H9 (cell line): Measurements from ENCODE around the gene POU2F3. TPM values are rescaled to one million over a fixed set of nuclear protein-coding genes. Genes with fewer than 3 reads are reported as not detected.

Experiments used
- DNase-seq: peaks from one replicate; pipeline ENCODE4 v3.0.0-alpha.2; 2017
- H2AFZ ChIP-seq: one replicate; pipeline ENCODE4 v1.6.1; 2013; ENCODE audit warnings: mild to moderate bottlenecking, low read length, control low read depth, moderate library complexity
- H2AK5ac ChIP-seq: 2 replicates; pipeline ENCODE4 v1.6.1; 2013; ENCODE audit warnings: low read length, control low read depth, mixed read lengths; ENCODE audit not compliant: insufficient read length
- H2BK120ac ChIP-seq: one replicate; pipeline ENCODE4 v1.6.1; 2013; ENCODE audit warnings: low read depth, mild to moderate bottlenecking, low read length, control low read depth, inconsistent platforms; ENCODE audit not compliant: poor library complexity, severe bottlenecking
- H2BK12ac ChIP-seq: 2 replicates; pipeline ENCODE4 v1.6.1; 2013; ENCODE audit warnings: low read length, control low read depth, mixed read lengths, low read depth; ENCODE audit not compliant: insufficient read length
- H2BK15ac ChIP-seq: 2 replicates; pipeline ENCODE4 v1.6.1; 2013; ENCODE audit warnings: low read depth, low read length, control low read depth
- H2BK20ac ChIP-seq: one replicate; pipeline ENCODE4 v1.6.1; 2013; ENCODE audit warnings: low read depth, mild to moderate bottlenecking, low read length, control low read depth, inconsistent platforms; ENCODE audit not compliant: poor library complexity, severe bottlenecking
- H2BK5ac ChIP-seq: 2 replicates; pipeline ENCODE4 v1.6.1; 2013; ENCODE audit warnings: low read length, control low read depth, mixed read lengths; ENCODE audit not compliant: insufficient read length
- H3K14ac ChIP-seq: 2 replicates; pipeline ENCODE4 v1.6.1; 2013; ENCODE audit warnings: low read length, control low read depth; ENCODE audit not compliant: insufficient read depth
- H3K18ac ChIP-seq: 2 replicates; pipeline ENCODE4 v1.6.1; 2013; ENCODE audit warnings: low read depth, mild to moderate bottlenecking, mixed read lengths, low read length, control low read depth; ENCODE audit not compliant: insufficient read length
- H3K23ac ChIP-seq: 2 replicates; pipeline ENCODE4 v1.6.1; 2013; ENCODE audit warnings: low read length, control low read depth, mixed read lengths, low read depth; ENCODE audit not compliant: insufficient read length
- H3K23me2 ChIP-seq: 2 replicates; pipeline ENCODE4 v1.6.1; 2013; ENCODE audit warnings: low read depth, mild to moderate bottlenecking, mixed read lengths, low read length, control low read depth; ENCODE audit not compliant: insufficient read length, poor library complexity, severe bottlenecking
- H3K27ac ChIP-seq: 2 replicates; pipeline ENCODE4 v1.5.1; 2013; ENCODE audit warnings: low read length, control low read depth, mixed read lengths, low read depth; ENCODE audit not compliant: insufficient read length
- H3K27me3 ChIP-seq: 2 replicates; pipeline ENCODE4 v1.6.1; 2013; ENCODE audit warnings: low read length, control low read depth, inconsistent platforms; ENCODE audit not compliant: insufficient read depth
- H3K4ac ChIP-seq: 2 replicates; pipeline ENCODE4 v1.6.1; 2013; ENCODE audit warnings: low read depth, mild to moderate bottlenecking, control low read depth, inconsistent platforms, low read length, moderate library complexity
- H3K4me1 ChIP-seq: 2 replicates; pipeline ENCODE4 v1.6.1; 2013; ENCODE audit warnings: low read length, control low read depth, inconsistent platforms; ENCODE audit not compliant: insufficient read depth
- H3K4me2 ChIP-seq: 2 replicates; pipeline ENCODE4 v1.6.1; 2013; ENCODE audit warnings: low read length, control low read depth, mixed read lengths; ENCODE audit not compliant: insufficient read length, insufficient read depth
- H3K56ac ChIP-seq: 2 replicates; pipeline ENCODE4 v1.6.1; 2013; ENCODE audit warnings: low read depth, mild to moderate bottlenecking, mixed read lengths, low read length, control low read depth; ENCODE audit not compliant: insufficient read length
- H3K79me1 ChIP-seq: 2 replicates; pipeline ENCODE4 v1.6.1; 2013; ENCODE audit warnings: low read depth, mild to moderate bottlenecking, moderate library complexity, low read length, control low read depth, inconsistent platforms; ENCODE audit not compliant: insufficient read depth, poor library complexity, severe bottlenecking
- H3K79me2 ChIP-seq: 2 replicates; pipeline ENCODE4 v1.6.1; 2013; ENCODE audit warnings: low read length, control low read depth, inconsistent platforms; ENCODE audit not compliant: insufficient read depth
- H3K9ac ChIP-seq: 2 replicates; pipeline ENCODE4 v1.6.1; 2013; ENCODE audit warnings: low read length, control low read depth, mixed read lengths; ENCODE audit not compliant: insufficient read length; ENCODE audit errors: extremely low read depth
- H3K9me3 ChIP-seq: one replicate; pipeline ENCODE4 v1.6.1; 2013; ENCODE audit warnings: low read depth, low read length, inconsistent platforms; ENCODE audit not compliant: control insufficient read depth
- H3T11ph ChIP-seq: one replicate; pipeline ENCODE4 v1.6.1; 2013; ENCODE audit warnings: mild to moderate bottlenecking, low read length, control low read depth, inconsistent platforms
- H4K20me1 ChIP-seq: one replicate; pipeline ENCODE4 v1.6.1; 2013; ENCODE audit not compliant: control insufficient read depth, insufficient read length, insufficient read depth
- H4K5ac ChIP-seq: 2 replicates; pipeline ENCODE4 v1.6.1; 2013; ENCODE audit warnings: low read depth, mild to moderate bottlenecking, mixed read lengths, low read length, control low read depth; ENCODE audit not compliant: insufficient read length
- H4K8ac ChIP-seq: replicated peaks from 2 replicates; pipeline ENCODE4 v1.6.1; 2013; ENCODE audit warnings: low read length, control low read depth, mixed read lengths, low read depth; ENCODE audit not compliant: insufficient read length
- H4K91ac ChIP-seq: 2 replicates; pipeline ENCODE4 v1.6.1; 2013; ENCODE audit warnings: low read depth, mild to moderate bottlenecking, moderate library complexity, mixed read lengths, low read length, control low read depth; ENCODE audit not compliant: insufficient read length
- H3K27ac Mint-ChIP-seq, 3 experiments: 2 replicates in 2 of 3; 3 replicates in 1 of 3; pipeline ENCODE4 v1.8.0; 2020 to 2021; ENCODE audit warnings: mixed read lengths in 3 of 3, mild to moderate bottlenecking in 1 of 3, moderate library complexity in 1 of 3
- H3K27me3 Mint-ChIP-seq: 2 replicates; pipeline ENCODE4 v1.8.0; 2021; ENCODE audit warnings: low read depth, mild to moderate bottlenecking, moderate library complexity, mixed read lengths
- H3K36me3 Mint-ChIP-seq, 3 experiments: 2 replicates in 2 of 3; 3 replicates in 1 of 3; pipeline ENCODE4 v1.8.0; 2020 to 2021; ENCODE audit warnings: low read depth in 3 of 3, mixed read lengths in 3 of 3; ENCODE audit not compliant: insufficient read depth in 1 of 3
- H3K4me1 Mint-ChIP-seq, 2 experiments: 2 replicates each; pipeline ENCODE4 v1.8.0; 2020; ENCODE audit warnings: mixed read lengths in 2 of 2
- H3K4me3 Mint-ChIP-seq, 2 experiments: 2 replicates in 1 of 2; 3 replicates in 1 of 2; pipeline ENCODE4 v1.8.0; 2020 to 2021; ENCODE audit warnings: mild to moderate bottlenecking in 2 of 2, mixed read lengths in 2 of 2, moderate library complexity in 1 of 2
- H3K9me3 Mint-ChIP-seq, 2 experiments: 2 replicates in 1 of 2; 3 replicates in 1 of 2; pipeline ENCODE4 v1.8.0; 2020; ENCODE audit warnings: mild to moderate bottlenecking in 2 of 2, mixed read lengths in 2 of 2, moderate library complexity in 1 of 2
- whole genome bisulfite sequencing: extraction: QIAGEN DNeasy Blood & Tissue Kit; methylation state at CpG from one replicate; pipeline ENCODE4 v1.1.7; 2013; ENCODE audit warnings: missing lambda C conversion rate, low lambda C conversion rate, mixed read lengths; ENCODE audit not compliant: insufficient read length; ENCODE audit errors: extremely low coverage; 5-methylcytosine and 5-hydroxymethylcytosine counted together
- total RNA-seq: library from RNA; stranded (reverse); gene quantifications from 2 replicates; pipeline ENCODE4 v1.2.1, GENCODE V29; 2021
- TF ChIP-seq, protein P1 (sequence below): fragments of 200-600 bp; sonication (generic); conservative IDR thresholded peaks from 3 replicates; pipeline ENCODE4 v1.8.0; 2021; ENCODE audit warnings: antibody characterized with exemption, mild to moderate bottlenecking

POU2F3 gene
- total RNA-seq, 1 experiment from 2014 or later, result 1.1 TPM

DNA sequence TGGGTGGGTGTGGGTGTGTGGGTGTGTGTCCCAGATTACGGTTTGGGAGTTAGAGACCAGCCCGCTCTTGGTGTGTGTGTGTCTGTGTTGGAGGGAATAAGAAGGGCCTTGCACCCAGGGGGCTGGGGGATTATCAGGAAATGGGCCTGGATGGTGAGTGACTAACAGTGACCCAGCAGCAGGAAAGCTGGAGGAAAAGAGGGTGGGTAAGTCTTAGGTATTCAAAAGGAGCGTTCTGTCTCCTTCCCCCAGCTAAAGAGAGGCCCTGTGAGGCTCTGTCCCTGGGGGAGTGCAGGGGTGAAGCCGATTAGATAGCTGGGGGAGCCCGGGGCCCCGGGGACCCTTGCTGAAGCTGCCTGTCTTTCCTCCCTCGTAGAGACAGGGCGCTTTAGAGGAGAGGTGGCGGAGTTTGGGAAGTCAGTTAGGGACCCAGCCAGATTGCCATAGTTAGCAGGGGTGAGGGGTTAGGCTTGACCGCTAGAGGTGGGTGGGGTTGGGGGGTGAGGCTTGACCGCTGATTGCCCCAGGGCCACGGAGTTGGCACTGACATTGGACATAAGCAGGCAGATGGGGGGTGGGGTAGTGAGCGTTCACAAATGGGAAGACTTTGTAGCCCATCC lies 27.6 kb upstream of the POU2F3 start:
- Histone ChIP-seq H3K27ac (no peak overlapping the region), H2BK20ac (no peak overlapping the region), H2AFZ (no peak overlapping the region), H3K79me2 (no peaks in the 10 kb centered on the region), H4K5ac (no peak overlapping the region), H3K79me1 (no peaks in the 10 kb centered on the region), H4K8ac (no peak overlapping the region), H3K9me3 (no peaks in the 10 kb centered on the region), H3K23ac (no peak overlapping the region), H3T11ph (no peak overlapping the region), H3K18ac (no peak overlapping the region), H4K91ac (no peak overlapping the region), H2BK15ac (no peak overlapping the region), H2BK5ac (no peak overlapping the region), H3K4me2 (no peak overlapping the region), H3K9ac (no peak overlapping the region), H2BK12ac (no peak overlapping the region), H3K27me3 (peaks cover 80% of the 10 kb centered on the region), H3K4me1 (no peaks in the 10 kb centered on the region), H3K56ac (no peak overlapping the region), H2BK120ac (no peak overlapping the region), H3K4ac (no peak overlapping the region), H3K14ac (no peak overlapping the region), H4K20me1 (no peaks in the 10 kb centered on the region), H2AK5ac (no peak overlapping the region), H3K23me2 (peaks cover 11% of the 10 kb centered on the region)
- H3K27ac Mint-ChIP-seq, result no peak overlapping the region
- DNase-seq, result no peak
- peaks cover 29 to 30% of the 10 kb centered on the region in 2 experiments for H3K4me1 Mint-ChIP-seq
- TF ChIP-seq, protein P1, sequence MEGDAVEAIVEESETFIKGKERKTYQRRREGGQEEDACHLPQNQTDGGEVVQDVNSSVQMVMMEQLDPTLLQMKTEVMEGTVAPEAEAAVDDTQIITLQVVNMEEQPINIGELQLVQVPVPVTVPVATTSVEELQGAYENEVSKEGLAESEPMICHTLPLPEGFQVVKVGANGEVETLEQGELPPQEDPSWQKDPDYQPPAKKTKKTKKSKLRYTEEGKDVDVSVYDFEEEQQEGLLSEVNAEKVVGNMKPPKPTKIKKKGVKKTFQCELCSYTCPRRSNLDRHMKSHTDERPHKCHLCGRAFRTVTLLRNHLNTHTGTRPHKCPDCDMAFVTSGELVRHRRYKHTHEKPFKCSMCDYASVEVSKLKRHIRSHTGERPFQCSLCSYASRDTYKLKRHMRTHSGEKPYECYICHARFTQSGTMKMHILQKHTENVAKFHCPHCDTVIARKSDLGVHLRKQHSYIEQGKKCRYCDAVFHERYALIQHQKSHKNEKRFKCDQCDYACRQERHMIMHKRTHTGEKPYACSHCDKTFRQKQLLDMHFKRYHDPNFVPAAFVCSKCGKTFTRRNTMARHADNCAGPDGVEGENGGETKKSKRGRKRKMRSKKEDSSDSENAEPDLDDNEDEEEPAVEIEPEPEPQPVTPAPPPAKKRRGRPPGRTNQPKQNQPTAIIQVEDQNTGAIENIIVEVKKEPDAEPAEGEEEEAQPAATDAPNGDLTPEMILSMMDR, result no peak
- no peaks in the 10 kb centered on the region for H3K36me3 Mint-ChIP-seq
- peaks cover 96% of the 10 kb centered on the region for H3K27me3 Mint-ChIP-seq
- peak overlapping the region; percentile 33 to 77; a peak in 4 of 5 replicates for H3K4me3 Mint-ChIP-seq
- no CpG with 5 or more reads among the region's 13 CpGs for WGBS
- H3K9me3 Mint-ChIP-seq, result no peaks in the 10 kb centered on the region
